Lower lobe of right lung (tissue), 2 donors: ENCODE measurements around the gene COL19A1. TPM values are rescaled to one million over a fixed set of nuclear protein-coding genes. Genes with fewer than 3 reads are reported as not detected.
"Not testable (repeated sequence)": the region's sequence is repeated elsewhere in the genome, so short reads cannot be mapped to it uniquely, and the experiment has no call there.

Source experiments
- ATAC-seq, 2 donors: fragments of 200-7000 bp; cut with Tn5 transposase; one replicate each; pipeline ENCODE4 v1.9.1; 2020 to 2022; ENCODE audit warnings: mild to moderate bottlenecking in 2 of 2, moderate library complexity in 2 of 2
- DNase-seq: peaks from one replicate; pipeline ENCODE4 v3.0.0-alpha.2; 2020
- H3K27ac ChIP-seq: fragments of 200-600 bp; one replicate; pipeline ENCODE4 v1.8.0; 2022
- H3K27me3 ChIP-seq: fragments of 200-600 bp; one replicate; pipeline ENCODE4 v1.8.0; 2022; ENCODE audit warnings: low read depth
- H3K36me3 ChIP-seq: fragments of 200-600 bp; one replicate; pipeline ENCODE4 v1.8.0; 2022; ENCODE audit warnings: mild to moderate bottlenecking
- H3K4me1 ChIP-seq: fragments of 200-600 bp; one replicate; pipeline ENCODE4 v1.8.0; 2022
- H3K4me3 ChIP-seq: fragments of 200-600 bp; one replicate; pipeline ENCODE4 v1.8.0; 2022; ENCODE audit warnings: mild to moderate bottlenecking
- H3K9me3 ChIP-seq: fragments of 200-600 bp; one replicate; pipeline ENCODE4 v1.8.0; 2022
- intact Hi-C: fragments of 100-400 bp; cut with DNase I; formaldehyde crosslinking; loops from one replicate; pipeline ENCODE4 v1.11.0; 2022
- total RNA-seq: library from RNA; stranded (reverse); fragmentation: NEBNext Ultra II Directional; extraction: Animal tissue kit (Norgen Biotek cat#: 25700); gene quantifications from one replicate; pipeline ENCODE4 v1.2.1, GENCODE V29; 2021
- TF ChIP-seq, protein P1 (sequence below): fragments of 200-600 bp; IDR thresholded peaks from one replicate; pipeline ENCODE4 v1.8.0; 2022; ENCODE audit warnings: antibody characterized with exemption, mild to moderate bottlenecking
- donor health status: DM: no; HTN: yes; CAD: no; lungs with severe emphysema.

The COL19A1 gene
- total RNA-seq, 1 donor from 2014 or later = not detected

- no peak overlapping the region for H3K27ac ChIP-seq
- no peak for ATAC-seq
- TF ChIP-seq, protein P1, sequence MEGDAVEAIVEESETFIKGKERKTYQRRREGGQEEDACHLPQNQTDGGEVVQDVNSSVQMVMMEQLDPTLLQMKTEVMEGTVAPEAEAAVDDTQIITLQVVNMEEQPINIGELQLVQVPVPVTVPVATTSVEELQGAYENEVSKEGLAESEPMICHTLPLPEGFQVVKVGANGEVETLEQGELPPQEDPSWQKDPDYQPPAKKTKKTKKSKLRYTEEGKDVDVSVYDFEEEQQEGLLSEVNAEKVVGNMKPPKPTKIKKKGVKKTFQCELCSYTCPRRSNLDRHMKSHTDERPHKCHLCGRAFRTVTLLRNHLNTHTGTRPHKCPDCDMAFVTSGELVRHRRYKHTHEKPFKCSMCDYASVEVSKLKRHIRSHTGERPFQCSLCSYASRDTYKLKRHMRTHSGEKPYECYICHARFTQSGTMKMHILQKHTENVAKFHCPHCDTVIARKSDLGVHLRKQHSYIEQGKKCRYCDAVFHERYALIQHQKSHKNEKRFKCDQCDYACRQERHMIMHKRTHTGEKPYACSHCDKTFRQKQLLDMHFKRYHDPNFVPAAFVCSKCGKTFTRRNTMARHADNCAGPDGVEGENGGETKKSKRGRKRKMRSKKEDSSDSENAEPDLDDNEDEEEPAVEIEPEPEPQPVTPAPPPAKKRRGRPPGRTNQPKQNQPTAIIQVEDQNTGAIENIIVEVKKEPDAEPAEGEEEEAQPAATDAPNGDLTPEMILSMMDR = no peak
- no peak for DNase-seq
- no peaks in the 10 kb centered on the region for H3K9me3 ChIP-seq
- no peak overlapping the region for H3K4me3 ChIP-seq
- H3K4me1 ChIP-seq = no peaks in the 10 kb centered on the region
- no peaks in the 10 kb centered on the region for H3K36me3 ChIP-seq
- no peaks in the 10 kb centered on the region for H3K27me3 ChIP-seq
- intact Hi-C loops = no loop called here
These were observed 47.0 kb downstream of the COL19A1 start for GRCh38 chr6:69913361-69913760.

- DNase-seq = no peak
- Histone ChIP-seq H3K27ac (no peak overlapping the region), H3K9me3 (no peaks in the 10 kb centered on the region), H3K36me3 (no peaks in the 10 kb centered on the region), H3K4me3 (no peak overlapping the region), H3K27me3 (no peaks in the 10 kb centered on the region), H3K4me1 (no peaks in the 10 kb centered on the region)
- TF ChIP-seq, protein P1 = no peak
- intact Hi-C loops = no loop called here
- no peak for ATAC-seq
These were observed 47.7 kb downstream of the COL19A1 start for GRCh38 chr6:69914015-69914485.

GRCh38 chr6:69915346-69915745 lies 49.0 kb downstream of the COL19A1 start:
- Histone ChIP-seq H3K9me3 (no peaks in the 10 kb centered on the region), H3K27ac (no peak overlapping the region), H3K36me3 (no peaks in the 10 kb centered on the region), H3K4me3 (no peak overlapping the region), H3K27me3 (no peaks in the 10 kb centered on the region), H3K4me1 (no peaks in the 10 kb centered on the region)
- intact Hi-C loops = no loop called here
- TF ChIP-seq, protein P1 = no peak
- no peak for DNase-seq
- no peak for ATAC-seq

GRCh38 chr6:69917834-69918233 lies 51.5 kb downstream of the COL19A1 start:
- no peaks in the 10 kb centered on the region for H3K4me1 ChIP-seq
- no peak overlapping the region for H3K27ac ChIP-seq
- H3K27me3 ChIP-seq = no peaks in the 10 kb centered on the region
- TF ChIP-seq, protein P1 = no peak
- no peak for DNase-seq
- ATAC-seq = no peak
- no peak overlapping the region for H3K4me3 ChIP-seq
- H3K36me3 ChIP-seq = no peaks in the 10 kb centered on the region
- H3K9me3 ChIP-seq = no peaks in the 10 kb centered on the region
- intact Hi-C loops = no loop called here

GRCh38 chr6:69918813-69919475 lies 52.6 kb downstream of the COL19A1 start:
- ATAC-seq = no peak
- Histone ChIP-seq H3K4me1 (no peaks in the 10 kb centered on the region), H3K4me3 (no peak overlapping the region), H3K9me3 (no peaks in the 10 kb centered on the region), H3K27ac (no peak overlapping the region), H3K36me3 (no peaks in the 10 kb centered on the region), H3K27me3 (no peaks in the 10 kb centered on the region)
- intact Hi-C loops = no loop called here
- no peak for DNase-seq
- TF ChIP-seq, protein P1 = no peak

GRCh38 chr6:69921066-69921465 lies 54.7 kb downstream of the COL19A1 start:
- DNase-seq, intact Hi-C loops, H3K27me3 ChIP-seq, H3K27ac ChIP-seq, H3K4me3 ChIP-seq, H3K9me3 ChIP-seq, ATAC-seq, H3K4me1 ChIP-seq, H3K36me3 ChIP-seq: not testable (repeated sequence)

DNA sequence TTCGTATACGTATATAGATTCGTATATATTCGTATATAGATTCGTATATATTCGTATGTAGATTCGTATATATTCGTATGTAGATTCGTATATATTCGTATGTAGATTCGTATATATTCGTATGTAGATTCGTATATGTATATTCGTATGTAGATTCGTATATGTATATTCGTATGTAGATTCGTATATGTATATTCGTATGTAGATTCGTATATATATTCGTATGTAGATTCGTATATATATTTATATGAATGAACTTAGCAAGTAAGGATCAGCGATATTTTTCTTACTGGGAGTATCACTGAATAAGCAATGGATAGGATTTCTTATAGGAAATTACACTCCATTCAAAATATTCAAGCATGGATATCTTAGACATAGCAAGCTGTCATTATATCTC lies 55.3 kb downstream of the COL19A1 start:
- H3K4me1 ChIP-seq, H3K27ac ChIP-seq, H3K9me3 ChIP-seq, H3K27me3 ChIP-seq, H3K4me3 ChIP-seq, DNase-seq, intact Hi-C loops, ATAC-seq, H3K36me3 ChIP-seq: not testable (repeated sequence)
